Heart left ventricle (tissue), 13 donors: Measurements from ENCODE around the gene ZNF304.

Experiments
- CTCF ChIP-seq, 12 donors: fragments of 200-600 bp; sonication (generic) in 4 of 12; IDR thresholded peaks; one replicate each; pipeline versions ENCODE4 v1.5.0 to v1.8.0; 2018 to 2022; ENCODE audit warnings: antibody characterized with exemption in 12 of 12, mild to moderate bottlenecking in 5 of 12
- POLR2A ChIP-seq, 2 donors: fragments of 450-650 bp; IDR thresholded peaks; one replicate each; pipeline ENCODE4 v1.6.1; 2017; ENCODE audit warnings: antibody characterized with exemption in 2 of 2, mild to moderate bottlenecking in 2 of 2, moderate library complexity in 2 of 2
- donor health status: ischemic (EF 13 %, LVEDD 7.1; RV severe dilation, severe dysfunction).
- donor health status: DM: no; HTN: yes; CAD: no.
- donor health status: DM: no; HTN: no; CAD: no.
- donor health status: ischemic (EF 25% LVEDD 6.9; RV normal size, moderate dysfunction).
- donor health status: ischemic (EF 25% LVEDD 5.7; RV mildly dilated, moderate dysfunction).
- donor health status: ischemic (EF 35%, LVEDD 5.7; RV mildly dilated, moderate dysfunction).
- donor health status: nonischemic (EF 11% LVEDD 7.7; RV severe dilation, severe dysfunction).
- donor health status: DM: yes; HTN: yes; CAD: no.
- donor health status: PGD.
- donor health status: ischemic (EF 29% LVEDD 5.4; RV normal size, mild dysfunction).
- donor health status: nonischemic (EF 23%, LVEDD 6.1; RV moderate dilation, normal function).

- TF ChIP-seq CTCF (IDR thresholded peaks at IDR 0.05) (no peak), POLR2A (IDR thresholded peaks at IDR 0.05) (no peak)
These were observed 31.9 kb downstream of the ZNF304 start for GRCh38 chr19:57382806-57383488.
